GM12801 (cell line): Measurements from ENCODE around the gene SCP2.

Experiments used
- TF ChIP-seq, protein P1 (sequence below): IDR thresholded peaks from one replicate; pipeline ENCODE4 v1.5.1; 2011; ENCODE audit warnings: control low read depth; ENCODE audit not compliant: insufficient read length; ENCODE audit errors: extremely low read depth

The SCP2 gene

GRCh38 chr1:53094533-53094919 is 167.4 kb downstream of the SCP2 start:
- TF ChIP-seq, protein P1, sequence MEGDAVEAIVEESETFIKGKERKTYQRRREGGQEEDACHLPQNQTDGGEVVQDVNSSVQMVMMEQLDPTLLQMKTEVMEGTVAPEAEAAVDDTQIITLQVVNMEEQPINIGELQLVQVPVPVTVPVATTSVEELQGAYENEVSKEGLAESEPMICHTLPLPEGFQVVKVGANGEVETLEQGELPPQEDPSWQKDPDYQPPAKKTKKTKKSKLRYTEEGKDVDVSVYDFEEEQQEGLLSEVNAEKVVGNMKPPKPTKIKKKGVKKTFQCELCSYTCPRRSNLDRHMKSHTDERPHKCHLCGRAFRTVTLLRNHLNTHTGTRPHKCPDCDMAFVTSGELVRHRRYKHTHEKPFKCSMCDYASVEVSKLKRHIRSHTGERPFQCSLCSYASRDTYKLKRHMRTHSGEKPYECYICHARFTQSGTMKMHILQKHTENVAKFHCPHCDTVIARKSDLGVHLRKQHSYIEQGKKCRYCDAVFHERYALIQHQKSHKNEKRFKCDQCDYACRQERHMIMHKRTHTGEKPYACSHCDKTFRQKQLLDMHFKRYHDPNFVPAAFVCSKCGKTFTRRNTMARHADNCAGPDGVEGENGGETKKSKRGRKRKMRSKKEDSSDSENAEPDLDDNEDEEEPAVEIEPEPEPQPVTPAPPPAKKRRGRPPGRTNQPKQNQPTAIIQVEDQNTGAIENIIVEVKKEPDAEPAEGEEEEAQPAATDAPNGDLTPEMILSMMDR, result no peak
